Stimulated activated CD4-positive, alpha-beta T cell treated with anti-CD3 and anti-CD28 coated beads, Interleukin-2, amount 100 ng/mL, for 24 hours (primary cell): ENCODE results near the gene ALOX15.
"Not testable (repeated sequence)": the region's sequence is repeated elsewhere in the genome, so short reads cannot be mapped to it uniquely, and the experiment has no call there.

Experiments used
- DNase-seq, 2 donors: peaks; one replicate each; pipeline ENCODE4 v3.0.0-alpha.2; 2020

Gene ALOX15

DNA sequence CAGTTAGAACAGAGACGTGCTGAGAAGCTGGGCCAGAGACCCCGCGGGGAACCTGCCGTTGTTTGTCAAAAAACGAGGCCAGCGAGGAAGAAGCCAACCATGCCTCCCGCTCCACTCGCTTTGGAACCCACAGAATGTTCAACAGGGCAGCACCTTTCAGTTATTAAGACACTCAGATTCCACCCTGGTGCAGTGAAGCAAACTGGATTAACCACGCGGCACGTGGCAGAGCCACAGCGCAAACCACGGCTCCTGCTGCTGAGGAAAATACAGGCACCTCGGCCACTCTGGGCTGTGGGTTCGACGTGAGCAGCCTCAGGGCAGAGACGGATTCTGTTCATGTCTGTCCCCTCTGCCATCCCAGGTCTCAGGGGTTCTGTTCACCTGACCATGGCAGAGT lies 24.4 kb downstream of the ALOX15 start:
- DNase-seq: no peak

DNA sequence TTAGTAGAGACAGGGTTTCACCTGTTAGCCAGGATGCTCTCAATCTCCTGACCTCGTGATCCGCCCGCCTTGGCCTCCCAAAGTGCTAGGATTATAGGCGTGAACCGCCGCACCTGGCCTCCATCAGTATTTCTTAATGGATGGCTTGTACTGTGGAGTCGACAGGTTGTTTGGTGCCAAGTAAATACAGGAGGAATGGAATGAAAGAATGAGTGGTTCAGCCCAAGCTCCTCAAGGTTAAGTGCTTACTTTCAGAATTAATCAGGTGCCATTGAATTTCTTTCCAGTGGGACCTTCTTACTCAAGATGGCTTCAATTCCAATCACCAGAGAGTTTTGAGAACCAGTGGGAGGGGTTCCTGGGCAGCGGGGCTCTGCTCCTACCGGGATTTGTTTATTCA lies 25.0 kb downstream of the ALOX15 start:
- no peak for DNase-seq

DNA sequence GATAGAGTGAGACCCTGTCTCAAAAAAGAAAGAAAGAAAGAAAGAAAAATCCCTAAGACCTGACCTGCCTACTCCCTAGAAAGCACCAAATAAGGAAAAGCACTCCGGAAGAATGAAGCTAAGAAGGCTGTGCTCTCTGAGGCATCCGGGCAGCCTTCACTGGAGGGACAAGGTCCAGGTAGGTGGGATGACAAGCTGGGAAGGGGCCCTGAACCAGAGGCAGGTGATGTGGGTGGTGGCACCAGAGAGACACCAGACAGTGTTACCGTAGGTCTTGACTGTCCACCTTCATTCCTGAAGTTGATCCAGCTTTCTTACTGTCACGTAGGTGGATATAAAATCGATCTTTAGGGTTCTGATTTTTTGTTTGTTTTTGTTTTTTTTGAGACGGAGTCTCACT lies 30.8 kb downstream of the ALOX15 start:
- no peak for DNase-seq

DNA sequence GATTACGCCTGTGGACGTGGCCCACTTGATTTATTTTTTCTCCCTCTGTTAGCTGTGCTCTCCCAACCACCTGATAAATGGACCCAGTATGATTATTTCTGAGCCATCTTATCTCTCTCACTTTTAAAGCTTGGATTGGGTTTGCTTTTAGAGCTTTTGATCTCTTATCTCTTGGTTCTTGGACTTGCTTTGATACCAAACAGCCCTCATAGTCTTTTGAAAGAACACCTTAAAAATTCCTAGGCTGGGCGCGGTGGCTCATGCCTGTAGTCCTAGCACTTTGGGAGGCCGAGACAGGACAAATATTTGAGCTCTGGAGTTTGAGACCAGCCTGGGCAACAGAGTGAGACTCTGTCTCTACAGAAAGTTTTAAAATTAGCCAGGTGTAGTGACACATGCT lies 31.3 kb downstream of the ALOX15 start:
- no peak for DNase-seq

DNA sequence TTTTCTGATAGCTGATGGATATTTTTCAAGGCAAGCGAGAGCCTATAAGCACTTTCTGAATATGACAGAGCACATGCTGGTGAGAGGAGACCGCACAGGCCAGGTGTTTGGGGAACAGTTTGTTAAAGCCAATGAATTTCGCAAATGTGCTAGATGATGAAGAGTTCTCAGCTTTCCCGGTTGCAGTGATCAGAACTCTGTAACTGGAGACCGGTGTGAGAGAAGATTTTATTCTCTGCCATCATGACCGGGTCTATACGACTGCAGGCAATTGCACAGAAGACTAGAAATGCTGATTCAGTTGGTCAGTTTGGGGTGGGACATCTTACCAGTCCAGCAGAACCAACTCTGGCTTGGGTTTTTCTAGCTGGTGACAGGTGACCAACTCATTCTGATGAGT lies 31.7 kb downstream of the ALOX15 start:
- DNase-seq: no peak

DNA sequence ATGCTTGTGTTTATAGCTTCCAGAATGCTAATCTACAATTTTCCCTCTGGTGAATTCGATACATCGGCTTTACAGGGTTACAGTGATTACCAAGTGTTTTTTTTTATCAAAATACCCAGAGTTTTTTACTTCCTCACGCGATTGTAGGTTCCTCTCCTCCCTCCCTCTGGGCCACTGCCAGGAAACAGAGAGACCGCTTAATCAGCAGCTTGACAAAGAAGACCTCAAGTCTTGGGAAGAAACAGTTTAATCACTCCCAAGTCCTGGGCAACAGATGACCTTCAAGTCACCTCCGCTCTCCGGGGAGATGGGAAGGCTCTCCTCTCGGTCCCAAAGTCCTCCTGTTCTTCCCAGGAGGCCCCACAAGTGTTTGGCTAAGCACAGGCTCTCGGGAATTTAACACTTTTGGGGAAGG lies 33.7 kb downstream of the ALOX15 start:
- no peak for DNase-seq

DNA sequence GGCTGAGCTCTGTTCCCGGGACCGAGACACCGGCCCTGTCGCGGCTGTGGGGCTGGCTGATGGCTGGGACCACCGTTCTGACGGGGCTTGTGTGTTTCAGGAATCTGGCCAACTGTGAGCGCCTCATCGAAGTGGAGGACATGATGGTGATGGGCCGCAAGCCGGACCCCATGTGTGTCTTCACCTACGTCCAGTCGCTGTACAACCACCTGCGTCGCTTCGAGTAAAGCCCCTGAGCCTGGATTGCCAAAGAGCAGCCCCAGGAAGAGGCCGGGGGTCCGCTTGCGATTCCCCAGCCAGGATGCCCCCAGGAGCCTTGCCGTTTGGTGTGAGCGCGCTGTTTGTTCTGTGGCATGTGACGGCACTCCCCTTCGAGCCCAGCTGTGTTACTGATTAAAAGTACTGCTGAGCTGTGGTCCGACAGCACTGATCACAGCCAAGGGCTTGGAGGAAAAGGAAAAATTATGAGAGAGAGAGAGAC lies 34.2 kb downstream of the ALOX15 start:
- no peak for DNase-seq

DNA sequence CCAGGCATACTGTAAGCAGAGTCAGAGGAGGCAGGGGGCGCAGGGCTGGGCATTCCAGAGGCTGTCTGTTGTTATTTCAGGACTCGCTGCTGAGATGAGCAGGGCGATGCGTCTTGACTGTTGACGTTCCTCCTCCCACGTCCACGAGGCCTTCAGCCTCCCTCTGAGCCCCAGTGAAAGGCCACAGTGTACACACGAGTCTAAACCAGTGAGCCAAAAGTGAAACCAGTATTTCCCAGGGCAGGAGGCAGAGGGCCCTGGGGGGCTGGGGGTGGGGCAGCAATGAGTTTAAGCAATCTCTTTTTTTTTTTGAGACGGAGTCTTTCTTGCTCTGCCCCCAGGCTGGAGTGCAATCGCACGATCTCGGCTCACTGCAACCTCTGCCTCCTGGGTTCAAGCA lies 35.7 kb downstream of the ALOX15 start:
- DNase-seq: no peak

DNA sequence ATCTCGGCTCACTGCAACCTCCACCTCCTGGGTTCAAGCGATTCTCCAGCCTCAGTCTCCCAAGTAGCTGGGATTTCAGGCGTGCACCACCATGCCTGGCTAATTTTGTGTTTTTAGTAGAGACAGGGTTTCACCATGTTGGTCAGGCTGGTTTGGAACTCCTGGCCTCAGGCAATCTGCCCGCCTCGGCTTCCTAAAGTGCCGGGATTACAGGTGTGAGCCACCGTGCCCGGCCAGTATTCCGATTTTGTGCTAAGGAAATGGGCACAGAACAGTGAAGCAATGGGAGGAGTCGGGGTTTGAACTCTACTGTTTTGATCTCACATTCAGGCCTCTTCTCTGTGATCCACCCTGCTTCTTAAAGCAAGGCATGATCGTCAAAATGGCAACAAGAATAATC lies 36.7 kb downstream of the ALOX15 start:
- DNase-seq: not testable (repeated sequence)

DNA sequence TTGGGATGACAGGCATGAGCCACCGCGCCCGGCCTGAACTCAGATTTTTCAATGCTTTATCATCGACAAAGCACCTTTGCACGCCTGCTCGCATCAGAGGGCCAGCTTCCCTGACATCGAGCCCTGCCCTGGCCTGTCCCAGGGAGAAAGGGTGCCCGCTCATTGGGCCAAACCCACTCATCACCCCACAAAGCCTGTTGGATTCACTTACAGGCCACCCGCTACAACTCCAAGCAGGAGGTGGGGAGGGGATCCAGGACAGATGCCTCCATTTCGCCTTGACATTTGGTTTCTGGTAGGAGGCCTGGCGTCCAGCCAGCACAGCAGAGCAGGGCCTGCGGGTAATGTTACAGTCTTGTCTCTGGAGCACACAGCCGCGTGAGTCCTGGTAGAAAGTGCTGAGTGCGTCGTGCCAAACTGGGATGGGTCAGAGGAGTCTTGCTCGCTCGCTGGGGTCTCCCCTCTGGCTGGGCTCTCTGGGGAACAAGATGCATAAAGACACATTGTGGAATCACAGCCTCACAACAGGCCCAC lies 37.3 kb downstream of the ALOX15 start:
- no peak for DNase-seq

DNA sequence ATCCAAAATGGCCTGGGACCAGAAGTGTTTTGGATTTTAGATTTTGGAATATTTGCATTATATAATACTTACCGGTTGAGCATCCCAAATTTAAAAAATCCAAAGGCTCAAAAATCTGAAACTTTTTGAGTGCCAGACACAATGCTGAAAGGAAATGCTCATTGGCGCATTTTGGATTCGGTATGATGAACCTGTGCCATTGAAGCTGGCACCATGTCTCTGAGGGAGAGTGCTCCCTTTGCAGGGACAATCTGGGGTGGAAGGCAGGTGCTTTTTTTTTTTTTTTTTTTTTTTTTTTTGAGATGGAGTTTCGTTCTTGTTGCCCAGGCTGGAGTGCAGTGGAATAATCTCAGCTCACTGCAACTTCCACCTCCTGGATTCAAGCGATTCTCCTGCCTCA lies 39.4 kb downstream of the ALOX15 start:
- DNase-seq: no peak

DNA sequence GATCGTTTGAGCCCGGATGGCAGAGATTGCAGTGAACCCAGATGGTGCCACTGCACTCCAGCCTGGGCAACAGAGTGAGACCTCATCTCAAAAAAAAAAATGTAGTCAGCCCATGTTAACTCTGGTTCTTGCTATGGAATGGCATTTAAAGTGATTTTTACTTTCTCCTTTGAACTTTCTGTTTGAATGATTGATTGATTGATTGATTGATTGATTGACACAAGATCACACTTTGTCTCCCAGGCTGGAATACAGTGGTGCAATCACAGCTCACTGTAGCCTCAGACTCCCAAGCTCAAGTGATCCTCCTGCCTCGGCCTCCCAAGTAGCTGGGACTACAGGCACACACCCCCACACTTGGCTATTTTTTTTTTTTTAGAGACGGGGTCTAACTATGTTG lies 40.2 kb downstream of the ALOX15 start:
- DNase-seq: no peak

DNA sequence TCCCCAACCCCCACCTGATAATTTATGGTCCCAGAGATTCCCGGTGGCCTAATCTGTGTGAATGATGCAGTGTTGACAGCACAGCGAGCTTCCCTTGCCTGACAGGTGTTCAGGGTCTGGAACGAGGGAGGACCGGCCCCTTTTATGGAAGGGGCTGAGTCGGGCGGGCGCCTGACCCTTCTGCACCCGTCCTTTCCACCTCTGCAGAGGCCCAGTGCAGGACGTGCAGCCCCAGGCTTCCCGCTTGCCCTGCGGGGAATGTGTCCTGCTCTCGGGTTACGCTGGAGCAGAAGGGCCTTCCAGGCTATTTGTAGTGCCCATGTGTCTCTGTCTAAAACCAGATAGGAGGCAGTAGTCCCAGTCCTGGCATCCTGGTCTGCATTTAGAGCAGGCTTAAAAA lies 40.9 kb downstream of the ALOX15 start:
- no peak for DNase-seq

DNA sequence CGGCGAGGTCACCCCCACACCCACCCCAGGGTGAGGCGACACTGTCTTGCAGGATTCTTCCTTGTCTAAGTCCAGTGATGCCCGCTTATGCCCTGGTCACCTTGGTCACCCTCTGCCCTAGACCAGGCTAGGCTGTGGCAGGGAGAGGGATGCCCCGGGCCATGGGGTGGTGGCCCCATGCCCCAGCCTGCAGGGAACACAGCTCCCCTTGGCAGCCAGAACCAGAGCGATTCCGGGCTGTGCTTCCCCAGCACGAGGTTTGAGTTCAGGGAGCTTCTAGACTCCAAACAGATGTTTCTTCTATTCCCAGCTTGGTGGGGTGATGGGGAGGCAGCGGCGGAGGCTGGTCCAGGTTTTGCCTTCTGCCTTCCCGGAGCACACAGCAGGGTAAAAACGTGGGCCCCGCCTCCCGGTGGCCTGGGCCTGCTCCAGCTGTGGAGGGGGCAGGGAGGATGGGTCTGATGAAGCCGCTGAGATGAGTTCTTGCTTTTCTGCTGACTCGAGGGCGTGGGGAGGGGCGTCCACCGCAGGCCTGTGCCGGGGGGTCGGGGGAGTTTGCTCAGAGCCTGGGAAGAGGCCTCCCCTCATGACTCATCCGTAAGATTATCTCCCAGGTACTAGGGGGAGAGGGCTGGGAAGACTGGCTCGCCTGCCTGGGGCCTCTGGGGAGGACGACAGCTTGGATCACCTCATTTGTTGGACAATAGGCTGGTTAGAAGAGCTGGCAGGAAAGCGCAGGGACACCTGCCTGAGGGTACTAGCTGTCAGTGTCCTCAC lies 41.8 kb downstream of the ALOX15 start:
- DNase-seq: no peak

DNA sequence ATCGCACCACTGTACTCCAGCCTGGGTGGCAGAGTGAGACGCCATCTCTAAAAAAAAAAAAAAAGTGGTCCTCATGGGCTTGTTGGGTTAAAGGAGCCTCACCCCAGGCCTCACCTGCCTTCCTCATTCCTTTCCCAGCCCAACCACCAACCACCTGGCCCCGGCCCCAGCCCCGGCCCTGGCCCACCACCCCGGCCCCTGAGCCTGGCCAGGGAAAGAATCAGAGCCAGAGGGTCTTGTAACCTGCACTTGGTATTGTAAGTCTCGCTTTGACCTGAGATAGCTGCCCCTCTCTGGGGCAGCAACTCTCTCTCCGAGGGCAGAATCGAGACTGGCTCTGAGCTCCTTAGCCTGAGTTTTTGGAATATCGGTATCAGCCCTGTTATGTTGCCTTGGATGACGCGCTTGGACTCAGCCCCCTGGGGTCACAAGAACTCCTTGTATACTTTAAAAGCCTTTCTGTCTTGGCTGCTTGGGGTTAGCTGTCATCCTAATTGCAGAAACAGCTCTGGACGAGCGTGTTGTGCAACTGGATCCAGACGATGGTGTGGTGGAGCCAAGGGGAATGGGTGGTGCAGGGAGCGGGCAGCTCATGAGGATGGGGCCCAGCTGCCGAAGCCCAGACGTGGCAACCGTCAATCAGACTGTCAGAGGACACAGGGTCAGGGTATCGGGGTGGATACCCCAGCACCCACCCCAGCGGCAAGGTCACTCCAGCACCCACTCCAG lies 42.5 kb downstream of the ALOX15 start:
- no peak for DNase-seq

DNA sequence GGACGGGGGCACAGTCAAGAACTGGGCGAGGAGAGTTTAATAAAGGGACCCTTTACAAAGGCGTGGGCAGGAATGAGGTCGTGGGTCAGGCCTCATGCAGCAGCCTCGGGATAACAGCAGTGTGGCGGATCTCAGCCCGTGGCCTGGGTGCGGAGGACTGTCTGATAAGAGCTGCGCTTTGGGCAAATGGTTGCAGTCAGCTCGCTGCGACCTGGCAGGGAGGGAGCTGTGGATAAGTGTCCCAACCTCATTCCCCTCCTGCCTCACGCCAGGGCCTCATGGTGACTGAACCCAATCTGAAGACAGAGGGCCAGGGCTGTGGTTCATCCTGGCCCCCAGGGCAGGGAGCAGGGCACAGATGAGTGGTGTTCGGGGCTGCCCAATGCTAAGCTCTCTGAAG lies 43.5 kb downstream of the ALOX15 start:
- DNase-seq: no peak

DNA sequence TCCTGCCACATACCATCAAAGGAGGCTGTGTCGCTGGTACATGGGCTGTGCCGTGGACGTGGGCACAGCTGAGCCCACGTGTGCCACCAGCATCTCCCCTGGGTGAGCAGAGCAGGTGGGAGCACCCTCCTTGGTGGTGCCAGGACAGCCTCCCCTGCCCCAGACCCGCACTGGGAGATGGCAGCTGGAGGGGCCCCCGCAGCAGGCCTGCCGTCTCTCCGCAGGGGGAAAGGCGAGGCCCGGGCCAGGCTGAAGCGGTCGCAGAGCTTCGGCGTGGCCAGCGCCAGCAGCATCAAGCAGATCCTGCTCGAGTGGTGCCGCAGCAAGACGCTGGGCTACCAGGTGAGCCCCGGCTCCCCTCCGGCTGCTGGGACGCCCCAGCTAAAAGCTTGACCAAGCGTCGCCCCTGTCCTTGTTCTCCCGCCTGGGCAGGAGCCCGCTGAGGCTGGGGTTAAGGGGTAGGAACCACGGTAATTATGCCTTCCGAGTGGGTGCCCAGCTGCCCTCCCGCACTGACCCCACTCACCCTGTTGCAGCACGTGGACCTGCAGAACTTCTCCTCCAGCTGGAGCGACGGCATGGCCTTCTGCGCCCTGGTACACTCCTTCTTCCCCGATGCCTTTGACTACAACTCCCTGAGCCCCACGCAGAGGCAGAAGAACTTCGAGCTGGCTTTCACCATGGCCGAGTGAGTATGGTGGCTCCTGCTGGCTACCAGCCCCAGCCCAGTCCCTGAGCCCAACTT lies 44.7 kb downstream of the ALOX15 start:
- DNase-seq: no peak

DNA sequence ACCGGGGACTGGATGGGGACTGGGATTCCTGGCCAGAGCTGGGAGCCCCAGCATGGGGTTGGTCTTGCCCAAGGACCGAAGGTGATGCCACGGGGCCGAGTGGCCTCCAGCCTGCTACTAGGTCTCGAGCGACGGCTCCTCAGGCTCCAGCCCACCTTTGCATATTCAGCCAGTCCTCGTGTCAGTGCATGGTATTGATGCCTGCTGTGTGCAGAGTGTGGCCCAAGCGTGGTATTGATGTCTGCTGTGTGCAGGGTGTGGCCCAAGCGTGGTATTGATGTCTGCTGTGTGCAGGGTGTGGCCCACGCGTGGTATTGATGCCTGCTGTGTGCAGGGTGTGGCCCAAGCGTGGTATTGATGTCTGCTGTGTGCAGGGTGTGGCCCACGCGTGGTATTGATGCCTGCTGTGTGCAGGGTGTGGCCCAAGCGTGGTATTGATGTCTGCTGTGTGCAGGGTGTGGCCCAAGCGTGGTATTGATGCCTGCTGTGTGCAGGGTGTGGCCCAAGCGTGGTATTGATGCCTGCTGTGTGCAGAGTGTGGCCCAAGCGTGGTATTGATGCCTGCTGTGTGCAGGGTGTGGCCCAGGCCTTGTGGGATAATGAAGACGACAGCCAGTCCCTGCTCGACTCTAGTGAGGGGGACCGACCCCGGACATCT lies 45.7 kb downstream of the ALOX15 start:
- DNase-seq: not testable (repeated sequence)

DNA sequence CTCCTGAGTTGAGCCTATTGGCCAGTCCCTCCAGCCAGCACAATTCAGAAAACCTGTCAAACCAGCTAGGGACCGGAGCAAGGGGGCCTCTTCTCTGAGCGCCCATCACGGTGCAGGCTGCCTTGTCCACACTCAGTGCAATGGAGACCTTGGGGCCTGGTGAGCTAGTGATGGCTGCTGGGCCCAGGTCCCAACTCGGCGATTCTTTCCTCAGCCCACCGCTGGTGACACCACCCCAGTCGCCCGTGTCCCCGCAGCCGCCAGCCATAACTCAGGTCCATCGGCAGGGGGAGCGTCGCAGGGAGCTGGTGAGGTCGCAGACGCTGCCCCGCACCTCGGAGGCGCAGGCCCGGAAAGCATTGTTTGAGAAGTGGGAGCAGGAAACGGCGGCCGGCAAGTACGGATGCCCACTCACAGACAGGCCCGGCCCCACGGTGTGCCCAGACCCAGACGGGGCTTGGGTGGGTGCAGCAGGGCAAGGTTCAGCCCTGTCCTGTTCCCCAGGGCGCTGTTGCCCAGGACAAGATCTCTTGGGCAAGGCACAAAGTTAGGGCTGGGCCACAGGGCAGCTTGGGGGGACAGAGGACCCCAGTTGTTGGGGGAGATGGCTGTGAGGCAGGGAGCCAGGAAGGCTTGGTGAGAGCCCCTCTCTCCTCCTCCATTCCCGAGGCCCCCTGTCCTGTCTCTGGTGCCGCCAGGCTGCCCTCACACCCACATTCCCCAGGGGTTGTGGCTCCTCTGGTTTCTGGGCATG lies 46.4 kb downstream of the ALOX15 start:
- peak; percentile 38 to 60 for DNase-seq

DNA sequence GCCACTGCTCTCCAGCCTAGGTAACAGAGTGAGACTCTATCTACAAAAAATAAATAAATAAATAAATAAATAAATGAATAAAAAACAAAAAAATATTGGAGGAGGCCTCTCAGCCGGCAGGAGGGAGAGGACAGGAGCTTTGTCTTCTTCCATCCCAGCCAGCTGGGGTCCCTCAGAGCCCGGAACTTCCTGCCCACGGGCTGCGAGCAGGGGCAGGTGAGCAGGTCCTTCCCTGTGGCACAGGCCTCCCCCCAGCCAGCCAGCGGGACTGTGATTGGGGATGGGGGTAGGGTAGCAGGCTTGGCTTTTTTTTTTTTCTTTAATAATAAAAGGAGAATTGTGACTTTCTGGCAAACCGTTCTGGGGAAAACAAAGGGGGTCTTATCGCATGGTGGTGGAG lies 47.1 kb downstream of the ALOX15 start:
- no peak for DNase-seq

DNA sequence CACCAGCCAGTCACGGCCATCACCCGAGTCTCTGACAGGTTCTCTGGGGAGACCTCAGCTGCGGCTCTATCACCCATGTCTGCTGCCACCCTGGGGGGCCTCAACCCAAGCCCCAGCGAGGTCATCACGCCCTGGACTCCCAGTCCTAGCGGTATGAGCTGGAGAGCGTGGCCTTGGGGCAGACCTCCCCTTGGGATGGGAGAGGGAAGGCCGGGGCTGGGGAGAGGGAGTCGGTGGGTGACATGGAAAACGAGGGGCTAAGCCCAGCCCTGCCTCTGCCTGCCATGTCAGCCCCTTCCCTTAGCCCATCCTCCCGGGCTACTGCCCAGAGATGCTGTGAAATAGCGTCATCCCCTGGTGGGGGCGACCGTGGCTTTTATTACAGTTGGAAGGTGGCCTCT lies 48.5 kb downstream of the ALOX15 start:
- DNase-seq: no peak
